Stimulated activated naive CD8-positive, alpha-beta T cell treated with anti-CD3 and anti-CD28 coated beads, Interleukin-15, amount 100 ng/mL, for 72 hours (primary cell): ENCODE data around the gene CKAP2L.

Experiments used
- ATAC-seq: fragments of 150-1000 bp; cut with Tn5 transposase; 2 replicates; pipeline ENCODE4 v1.10.0; 2021; ENCODE audit warnings: mild to moderate bottlenecking, moderate library complexity
- DNase-seq, 2 donors: peaks; one replicate each; pipeline ENCODE4 v3.0.0; 2021 to 2022
- H3K27ac Mint-ChIP-seq, 2 donors: one replicate each; pipeline ENCODE4 v1.8.0; 2022; ENCODE audit warnings: mild to moderate bottlenecking in 2 of 2, mixed read lengths in 2 of 2, moderate library complexity in 2 of 2
- H3K27me3 Mint-ChIP-seq: one replicate; pipeline ENCODE4 v1.8.0; 2022; ENCODE audit warnings: mixed read lengths
- H3K4me1 Mint-ChIP-seq: one replicate; pipeline ENCODE4 v1.8.0; 2022; ENCODE audit warnings: mild to moderate bottlenecking, mixed read lengths
- H3K4me3 Mint-ChIP-seq, 2 donors: one replicate each; pipeline ENCODE4 v1.8.0; 2022; ENCODE audit warnings: mild to moderate bottlenecking in 2 of 2, mixed read lengths in 2 of 2, moderate library complexity in 1 of 2
- H3K9me3 Mint-ChIP-seq, 2 donors: one replicate each; pipeline ENCODE4 v1.8.0; 2022; ENCODE audit warnings: mixed read lengths in 2 of 2

Gene CKAP2L

DNA sequence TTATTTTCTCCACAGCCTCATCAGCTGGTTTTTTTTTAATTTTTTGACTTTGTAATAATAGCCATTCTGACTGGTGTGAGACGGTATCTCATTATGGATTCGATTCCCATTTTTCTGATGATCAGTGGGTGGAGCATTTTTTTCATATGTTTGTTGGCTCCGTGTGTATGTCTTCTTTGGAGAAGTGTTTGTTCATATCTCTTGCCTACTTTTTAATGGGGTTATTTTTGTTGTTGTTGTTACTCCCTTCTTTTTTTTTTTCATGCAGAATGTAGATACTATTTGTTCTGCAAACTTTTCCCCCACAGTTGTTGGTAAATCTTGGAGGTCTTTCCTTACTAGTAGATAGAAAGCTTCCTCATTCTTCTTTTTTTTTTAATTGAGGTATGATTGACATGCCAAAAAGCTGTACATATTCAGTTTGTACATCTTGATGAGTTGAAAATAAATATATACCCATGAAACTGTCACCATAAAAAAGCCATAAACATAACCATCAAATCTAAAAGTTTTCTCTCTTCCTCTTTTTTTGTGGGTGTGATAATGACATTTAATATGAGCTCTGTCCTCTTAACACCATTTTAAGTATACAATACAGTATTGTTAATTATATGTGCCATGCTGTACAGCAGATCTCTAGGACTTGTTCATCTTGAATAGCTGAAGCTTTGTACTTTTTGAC lies 65.4 kb downstream of the CKAP2L start:
- Mint-ChIP-seq H3K9me3 (no peaks in the 10 kb centered on the region), H3K4me3 (no peak overlapping the region), H3K27ac (peak overlapping the region in 1 of 2 donors; percentile 50), H3K4me1 (peaks cover 7% of the 10 kb centered on the region), H3K27me3 (peaks cover 9% of the 10 kb centered on the region)
- DNase-seq (no peak), ATAC-seq (no peak)

DNA sequence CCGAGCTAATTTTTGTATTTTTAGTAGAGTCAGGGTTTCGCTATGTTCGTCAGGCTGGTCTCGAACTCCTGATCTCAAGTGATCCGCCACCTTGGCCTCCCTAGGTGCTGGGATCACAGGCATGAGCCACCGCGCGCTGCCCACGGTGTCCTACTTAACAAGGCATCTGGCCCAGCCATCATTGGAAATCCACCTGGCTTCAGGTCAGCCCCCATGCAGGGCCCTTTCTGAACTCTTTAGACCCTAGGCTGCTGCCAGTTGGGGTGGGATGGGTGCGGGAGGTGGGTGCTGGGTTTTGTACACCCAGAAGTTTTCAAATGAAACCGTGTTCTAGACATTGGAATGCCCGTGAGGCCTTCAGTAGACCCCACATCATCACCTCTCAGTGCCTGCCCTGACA lies 70.2 kb downstream of the CKAP2L start:
- no peaks in the 10 kb centered on the region for H3K9me3 Mint-ChIP-seq
- H3K4me3 Mint-ChIP-seq = no peak overlapping the region
- H3K27me3 Mint-ChIP-seq = no peaks in the 10 kb centered on the region
- no peak for DNase-seq
- H3K4me1 Mint-ChIP-seq = peaks cover 31% of the 10 kb centered on the region
- H3K27ac Mint-ChIP-seq = no peak overlapping the region
- ATAC-seq = no peak

DNA sequence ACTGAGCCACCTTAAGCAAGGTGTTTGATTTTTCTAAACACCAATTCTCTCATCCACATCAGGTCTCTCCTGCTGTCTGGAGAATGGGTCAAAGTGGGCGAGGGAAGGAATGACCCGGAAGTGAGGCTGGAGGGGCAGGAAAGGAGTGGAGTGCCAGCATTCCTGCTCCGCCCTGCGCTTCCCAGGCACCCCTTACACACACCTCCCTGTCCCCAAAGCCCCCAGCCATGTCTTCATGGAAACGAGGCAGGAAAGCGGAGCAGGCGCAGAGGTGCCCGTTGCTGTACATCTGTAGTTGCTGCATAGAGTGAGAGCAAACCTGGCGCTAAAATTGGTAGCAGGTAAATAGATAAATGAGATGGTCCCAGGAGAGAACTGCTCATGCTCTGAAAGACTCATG lies 70.8 kb downstream of the CKAP2L start:
- no peak for ATAC-seq
- H3K27me3 Mint-ChIP-seq = no peaks in the 10 kb centered on the region
- no peak for DNase-seq
- peaks cover 31% of the 10 kb centered on the region for H3K4me1 Mint-ChIP-seq
- H3K4me3 Mint-ChIP-seq = no peak overlapping the region
- no peaks in the 10 kb centered on the region for H3K9me3 Mint-ChIP-seq
- no peak overlapping the region for H3K27ac Mint-ChIP-seq

DNA sequence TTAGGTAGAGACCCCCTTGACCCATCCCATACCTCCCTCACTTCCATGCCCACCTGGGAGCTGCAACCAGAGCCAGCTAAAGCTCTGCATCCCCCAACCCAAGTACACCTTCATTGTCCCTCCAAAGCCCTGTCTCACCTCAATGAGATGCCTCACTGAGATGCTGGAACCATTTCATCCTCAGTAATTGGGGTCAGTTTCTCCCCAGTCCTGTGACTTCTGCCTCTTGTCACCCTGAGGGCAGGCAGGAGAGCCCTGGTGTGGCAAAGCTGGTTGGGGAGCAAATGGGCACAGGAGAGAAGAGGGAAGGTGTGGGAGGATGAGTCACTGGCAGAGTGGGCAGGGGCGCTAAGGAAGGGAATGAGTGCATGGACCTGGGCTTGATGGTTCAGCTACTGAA lies 71.5 kb downstream of the CKAP2L start:
- Mint-ChIP-seq H3K27me3 (no peaks in the 10 kb centered on the region), H3K27ac (peak overlapping the region; percentile 67 to 90), H3K4me1 (peaks cover 31% of the 10 kb centered on the region), H3K4me3 (peak overlapping the region; percentile 13 to 49), H3K9me3 (no peaks in the 10 kb centered on the region)
- peak; percentile 61 for ATAC-seq
- DNase-seq = peak in 1 of 2 donors; percentile 41

DNA sequence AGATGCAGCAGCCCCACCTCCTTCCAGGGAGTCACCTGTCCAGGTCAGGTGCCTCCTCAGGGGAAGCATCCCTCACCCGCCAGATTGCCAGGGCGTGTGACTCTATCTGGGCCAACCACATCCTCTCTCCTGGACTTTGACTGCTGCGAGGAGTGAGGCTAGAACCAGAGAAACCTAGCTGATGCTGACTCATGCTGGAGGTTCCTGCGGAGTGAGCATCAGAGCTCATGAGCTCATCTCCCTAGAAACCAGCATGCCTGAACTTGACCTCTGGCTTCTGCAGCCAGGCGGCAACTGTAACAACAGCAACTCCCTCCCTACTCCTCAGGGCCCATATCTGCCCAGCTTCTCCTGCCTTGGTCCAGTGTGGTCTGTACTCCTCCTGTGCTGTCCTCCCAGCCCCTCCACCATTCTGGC lies 71.9 kb downstream of the CKAP2L start:
- ATAC-seq = peak; percentile 94
- H3K27ac Mint-ChIP-seq = peak overlapping the region; percentile 81 to 90

DNA sequence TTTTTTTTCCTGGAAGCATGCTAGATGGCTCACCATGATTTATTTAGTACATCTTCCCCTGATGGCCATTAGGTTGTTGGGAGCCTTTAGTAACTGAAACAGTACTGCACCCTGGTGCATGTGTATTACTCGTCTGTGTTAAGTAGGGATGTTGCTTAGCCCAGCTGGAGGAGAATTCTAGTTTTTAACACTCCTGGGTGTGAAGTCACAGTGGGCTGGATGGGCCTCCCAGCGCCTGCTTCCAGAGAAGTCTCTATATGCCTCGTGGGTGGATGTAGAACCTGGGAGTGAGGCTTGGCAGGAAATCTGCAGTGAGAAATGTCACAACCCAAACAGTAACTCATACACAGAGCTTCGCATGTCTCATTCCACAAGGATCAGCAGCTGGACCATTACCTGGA lies 72.5 kb downstream of the CKAP2L start:
- no peak overlapping the region for H3K27ac Mint-ChIP-seq
- DNase-seq (no peak), ATAC-seq (no peak)
- no peaks in the 10 kb centered on the region for H3K9me3 Mint-ChIP-seq
- no peaks in the 10 kb centered on the region for H3K27me3 Mint-ChIP-seq
- no peak overlapping the region for H3K4me3 Mint-ChIP-seq
- peaks cover 31% of the 10 kb centered on the region for H3K4me1 Mint-ChIP-seq

More for the DNA sequence above, 71.9 kb downstream of the CKAP2L start:
- Mint-ChIP-seq H3K9me3 (no peaks in the 10 kb centered on the region), H3K27me3 (no peaks in the 10 kb centered on the region), H3K4me3 (peak overlapping the region; percentile 13 to 49), H3K4me1 (peaks cover 31% of the 10 kb centered on the region)
- DNase-seq = peak; percentile 41 to 77

DNA sequence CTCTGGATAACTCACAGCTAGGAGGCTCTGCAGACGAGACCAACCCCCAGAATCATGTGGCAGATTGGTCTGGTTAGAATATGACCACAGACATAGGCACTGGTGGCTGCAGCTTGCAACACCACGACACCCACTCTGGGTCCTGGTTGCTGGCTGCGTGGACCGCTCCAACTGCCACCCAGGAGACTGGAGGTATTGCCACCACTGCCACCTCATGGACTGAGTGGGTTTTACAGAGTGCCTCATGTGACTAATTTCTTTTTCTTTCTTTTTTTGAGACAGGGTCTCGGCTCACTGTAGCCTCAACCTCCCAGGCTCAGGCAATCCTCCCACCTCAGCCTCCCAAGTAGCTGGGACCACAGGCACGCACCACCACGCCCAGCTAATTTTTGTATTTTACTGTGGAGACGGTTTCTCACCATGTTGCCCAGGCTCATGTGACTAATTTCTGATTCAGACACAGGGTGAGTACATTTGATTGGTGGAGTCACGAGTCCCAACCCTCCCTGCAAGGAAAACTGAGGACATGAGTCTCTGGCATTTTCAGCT lies 73.5 kb downstream of the CKAP2L start:
- H3K4me3 Mint-ChIP-seq = peak overlapping the region; percentile 65 to 66
- DNase-seq (peak; percentile 52 to 73), ATAC-seq (peak; percentile 82)
- H3K27me3 Mint-ChIP-seq = no peaks in the 10 kb centered on the region
- peak overlapping the region; percentile 16 to 44 for H3K27ac Mint-ChIP-seq
- H3K9me3 Mint-ChIP-seq = no peaks in the 10 kb centered on the region
- peaks cover 31% of the 10 kb centered on the region for H3K4me1 Mint-ChIP-seq

DNA sequence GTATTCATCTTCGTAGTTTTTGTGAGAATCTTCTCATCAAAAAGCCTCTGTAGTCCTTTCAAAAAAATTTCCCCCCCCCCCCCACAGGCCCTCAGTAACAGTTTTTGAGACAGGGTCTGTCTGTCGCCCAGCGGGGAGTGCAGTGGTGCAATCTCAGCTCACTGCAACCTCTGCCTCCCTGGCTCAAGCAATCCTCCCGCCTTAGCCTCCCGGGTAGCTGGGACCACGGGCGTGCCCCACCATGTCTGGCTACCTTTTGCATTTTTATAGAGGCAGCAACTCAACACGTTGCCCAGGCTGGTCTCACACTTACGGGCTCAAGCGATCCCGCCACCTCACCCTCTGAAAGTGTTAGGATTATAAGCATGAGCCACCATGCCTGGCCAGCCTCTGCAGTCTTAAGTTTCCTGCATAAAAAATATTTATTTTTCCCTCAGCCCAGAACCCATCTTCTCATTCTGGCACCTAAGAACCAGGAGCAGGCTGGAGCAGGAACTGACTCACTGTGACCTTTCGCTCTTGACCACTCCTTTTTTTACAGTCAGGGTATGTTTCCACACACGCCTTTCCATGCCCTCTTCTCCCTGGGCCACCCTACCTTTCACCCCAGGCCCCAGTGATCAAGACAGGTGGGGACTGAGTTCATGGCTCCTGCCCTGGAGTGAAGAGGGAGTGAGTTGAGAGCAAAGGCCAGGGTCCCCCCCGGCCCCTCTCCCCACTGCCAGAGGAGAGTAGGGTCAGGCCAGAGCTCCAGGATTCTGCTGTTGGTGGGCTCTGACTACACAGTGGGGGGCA lies 76.1 kb downstream of the CKAP2L start:
- no peak for DNase-seq
- Mint-ChIP-seq H3K27me3 (no peaks in the 10 kb centered on the region), H3K4me3 (no peak overlapping the region), H3K9me3 (no peaks in the 10 kb centered on the region), H3K27ac (no peak overlapping the region), H3K4me1 (peaks cover 25% of the 10 kb centered on the region)
- no peak for ATAC-seq

DNA sequence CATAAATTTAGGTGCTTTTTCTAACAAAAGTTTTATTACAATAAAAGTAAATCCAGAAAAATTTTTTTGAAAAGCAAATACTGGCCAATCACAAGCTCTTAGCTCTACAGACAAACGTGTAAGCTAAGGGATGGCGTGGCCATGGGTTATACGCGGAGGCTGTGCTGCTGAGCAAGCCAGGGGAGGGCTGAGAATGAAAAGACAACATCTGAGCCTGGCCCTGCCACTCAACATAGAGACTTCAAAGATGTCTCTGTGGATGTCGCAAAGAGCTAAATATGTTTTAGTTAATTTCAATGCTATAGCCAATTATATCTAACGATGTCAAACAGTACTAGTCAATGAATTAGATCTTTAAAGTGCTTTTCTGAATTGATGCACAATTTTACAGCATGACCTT lies 76.9 kb downstream of the CKAP2L start:
- H3K4me1 Mint-ChIP-seq = peaks cover 18% of the 10 kb centered on the region

More for the DNA sequence above, 76.9 kb downstream of the CKAP2L start:
- Mint-ChIP-seq H3K4me3 (no peak overlapping the region), H3K27ac (no peak overlapping the region), H3K27me3 (no peaks in the 10 kb centered on the region), H3K9me3 (no peaks in the 10 kb centered on the region)
- ATAC-seq (no peak), DNase-seq (no peak)
